ENCODE results near the gene TTC29. TPM values are rescaled to one million over a fixed set of nuclear protein-coding genes. Genes with fewer than 3 reads are reported as not detected.

The TTC29 gene
- total RNA-seq = not detected in 2 replicates

GRCh38 chr4:146945556-146946374 is at the start of gene TTC29:
TTC29 (minus strand) TSS chr4:146945864; CDS start chr4:146939895, 5,969 bp downstream.
- peak; percentile 45 for DNase-seq (ENCODE audit: low read depth, low spot score)

DNA sequence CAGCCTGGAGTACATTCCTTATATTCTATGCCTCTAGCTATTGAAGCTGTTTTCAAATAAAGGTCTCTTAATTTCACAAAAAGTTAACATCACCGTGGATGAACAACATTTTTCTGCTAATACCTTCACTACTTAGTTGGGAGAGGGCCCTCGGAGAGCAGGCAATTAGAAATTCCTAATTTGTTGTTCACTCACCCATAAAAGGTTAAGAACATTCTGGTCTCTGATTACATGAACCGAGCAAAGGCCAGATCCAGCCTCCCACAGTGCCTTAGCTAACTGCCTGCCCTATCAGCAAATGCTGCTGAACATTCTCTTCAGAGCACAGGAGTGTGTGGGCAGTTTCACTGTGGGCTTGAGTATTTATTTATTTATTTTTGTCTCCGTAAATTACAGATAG is 36.0 kb upstream of the TTC29 start:
- DNase-seq (ENCODE audit: low read depth, low spot score) = no peak

- DNase-seq (ENCODE audit: low read depth, low spot score) = no peak
These were observed 33.0 kb upstream of the TTC29 start for GRCh38 chr4:146978641-146979040.

GRCh38 chr4:146976145-146976544 is 30.5 kb upstream of the TTC29 start:
- DNase-seq (ENCODE audit: low read depth, low spot score) = no peak

DNA sequence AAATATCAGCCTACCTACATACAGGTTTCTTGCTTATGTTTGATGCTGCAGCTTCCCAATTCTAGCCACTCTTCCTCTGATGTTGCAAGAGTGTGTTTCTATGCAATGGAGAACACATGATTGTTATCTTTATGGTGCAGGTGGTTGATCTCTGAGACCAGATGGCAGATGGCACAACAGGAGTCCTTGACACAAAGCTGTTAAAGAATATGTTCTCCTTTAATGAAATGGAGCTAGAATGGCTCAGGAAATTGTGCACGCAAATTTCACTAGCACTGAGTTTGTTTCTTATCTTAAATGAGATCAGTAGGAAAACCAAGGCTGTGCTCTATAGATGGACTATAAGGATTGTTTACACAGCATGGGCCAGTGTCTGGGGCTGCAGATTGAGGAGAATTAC is 29.9 kb upstream of the TTC29 start:
- no peak for DNase-seq (ENCODE audit: low read depth, low spot score)

GRCh38 chr4:146975036-146975435 is 29.4 kb upstream of the TTC29 start:
- DNase-seq (ENCODE audit: low read depth, low spot score) = no peak

DNA sequence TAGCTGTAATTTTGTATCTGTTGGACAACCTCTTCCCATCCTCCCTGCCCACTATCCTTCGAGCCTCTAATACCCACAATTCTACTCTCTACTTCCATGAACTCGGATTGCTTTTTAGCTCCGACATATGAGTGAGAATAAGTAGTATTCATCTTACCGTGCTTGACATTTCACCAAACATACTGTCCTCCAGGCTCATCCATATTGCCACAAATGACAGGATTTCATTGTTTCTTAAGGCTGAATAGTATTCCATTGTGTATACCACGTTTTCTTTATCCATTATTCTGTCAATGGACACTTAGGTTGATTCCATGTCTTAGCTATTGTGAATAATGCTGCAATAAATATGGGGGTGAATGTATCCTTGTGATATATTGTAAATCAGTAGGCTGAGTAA is 26.4 kb upstream of the TTC29 start:
- DNase-seq (ENCODE audit: low read depth, low spot score) = no peak

DNA sequence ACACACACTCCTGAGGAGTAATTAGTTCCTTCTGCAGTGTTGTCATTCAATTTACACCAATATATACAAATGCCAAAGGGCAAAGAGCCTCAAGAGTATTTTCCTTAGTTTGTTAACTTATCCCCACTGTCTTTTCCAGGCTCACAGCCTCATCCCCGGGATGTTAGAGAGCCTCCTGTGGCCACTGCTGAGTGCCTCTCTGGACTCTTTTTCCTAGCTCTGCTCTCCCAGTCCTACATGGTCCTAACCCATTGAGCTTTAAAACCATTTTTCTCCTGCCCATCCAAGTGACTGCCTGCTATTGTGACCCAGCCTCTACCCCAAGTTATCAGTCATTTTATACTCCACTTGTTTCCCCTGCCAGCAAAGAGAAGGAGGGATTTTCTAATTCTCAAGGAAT is 23.5 kb upstream of the TTC29 start:
- no peak for DNase-seq (ENCODE audit: low read depth, low spot score)

- DNase-seq (ENCODE audit: low read depth, low spot score) = no peak
These were observed 15.0 kb upstream of the TTC29 start for GRCh38 chr4:146960634-146961033.

GRCh38 chr4:146959692-146960091 is 14.0 kb upstream of the TTC29 start:
- DNase-seq (ENCODE audit: low read depth, low spot score) = no peak

GRCh38 chr4:146957237-146957636 is 11.6 kb upstream of the TTC29 start:
- DNase-seq (ENCODE audit: low read depth, low spot score) = peak; percentile 2

- DNase-seq (ENCODE audit: low read depth, low spot score) = no peak
These were observed 7.2 kb upstream of the TTC29 start for GRCh38 chr4:146952896-146953295.

DNA sequence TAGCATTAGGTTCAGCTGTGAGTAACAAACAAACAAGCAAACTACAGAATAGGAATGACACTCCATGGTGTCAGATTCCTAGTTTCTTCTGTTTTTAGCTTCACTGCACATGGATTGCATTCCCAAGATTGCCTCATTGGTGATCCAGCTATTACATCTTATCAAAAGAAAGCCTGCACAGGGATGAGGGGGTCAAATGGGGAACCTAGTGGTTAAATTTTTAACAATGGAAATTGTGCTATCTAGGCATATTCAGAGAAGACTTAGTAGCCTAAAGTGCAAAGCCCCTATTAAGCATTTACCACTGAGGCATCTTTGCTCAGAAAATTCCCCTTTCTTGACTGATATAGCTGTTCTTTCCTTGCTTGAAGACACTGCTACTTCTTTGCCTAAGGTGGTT is 3.9 kb upstream of the TTC29 start:
- no peak for DNase-seq (ENCODE audit: low read depth, low spot score)

DNA sequence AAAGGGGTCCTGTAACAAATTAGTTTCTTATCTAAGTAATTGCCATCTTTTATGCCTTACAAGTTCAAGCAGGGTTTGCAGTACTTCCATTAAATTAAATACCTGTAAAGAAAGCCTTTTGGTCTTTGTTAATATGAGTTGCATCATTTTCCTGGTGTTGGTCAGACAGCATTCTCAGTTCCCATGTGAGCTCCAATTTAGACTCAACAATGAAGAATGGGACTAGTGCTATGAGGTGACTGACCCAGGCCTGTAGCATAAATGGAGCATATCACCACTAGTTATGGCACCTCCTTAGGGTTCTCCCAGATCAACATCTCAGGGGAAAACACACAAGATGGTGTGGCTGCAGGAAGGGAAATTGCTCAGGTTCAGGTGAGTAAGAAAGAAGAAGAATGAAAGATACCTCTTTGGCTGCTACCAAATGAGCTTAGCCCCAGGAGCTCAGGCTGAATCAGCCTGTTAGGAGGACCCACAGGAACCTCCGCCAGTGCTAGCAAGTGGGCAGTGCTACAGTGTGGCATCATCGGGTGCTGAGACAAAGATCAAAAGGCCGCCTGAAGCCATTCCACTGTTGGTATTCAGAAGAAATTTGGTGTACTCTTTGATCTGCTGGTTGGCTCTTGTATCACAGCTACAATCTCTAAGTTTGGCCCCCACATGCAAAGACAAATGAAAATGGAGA is 1.8 kb downstream of the TTC29 start:
- DNase-seq (ENCODE audit: low read depth, low spot score) = no peak

DNA sequence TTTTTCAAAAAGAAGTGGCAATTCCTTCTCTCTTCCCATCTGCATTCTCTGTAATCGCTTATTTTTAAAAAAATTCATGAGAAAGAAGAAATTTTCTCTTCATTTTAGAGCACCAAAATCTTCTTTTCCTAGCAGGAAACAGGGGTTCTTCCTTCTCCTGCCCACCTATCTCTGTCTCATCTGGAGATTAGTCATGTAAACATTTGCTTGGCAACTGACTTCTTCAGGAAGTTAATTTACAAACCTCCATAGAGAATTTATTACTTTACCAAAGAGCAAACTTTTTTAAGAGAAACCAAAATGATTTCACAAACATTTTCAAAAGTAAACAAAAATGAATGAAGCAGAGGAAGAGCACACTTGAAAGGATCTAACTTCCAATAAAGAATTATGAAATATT is 13.5 kb downstream of the TTC29 start:
- no peak for DNase-seq (ENCODE audit: low read depth, low spot score)

GRCh38 chr4:146930673-146931072 is 15.0 kb downstream of the TTC29 start:
- no peak for DNase-seq (ENCODE audit: low read depth, low spot score)

GRCh38 chr4:146927695-146928094 is 18.0 kb downstream of the TTC29 start:
- DNase-seq (ENCODE audit: low read depth, low spot score) = no peak

DNA sequence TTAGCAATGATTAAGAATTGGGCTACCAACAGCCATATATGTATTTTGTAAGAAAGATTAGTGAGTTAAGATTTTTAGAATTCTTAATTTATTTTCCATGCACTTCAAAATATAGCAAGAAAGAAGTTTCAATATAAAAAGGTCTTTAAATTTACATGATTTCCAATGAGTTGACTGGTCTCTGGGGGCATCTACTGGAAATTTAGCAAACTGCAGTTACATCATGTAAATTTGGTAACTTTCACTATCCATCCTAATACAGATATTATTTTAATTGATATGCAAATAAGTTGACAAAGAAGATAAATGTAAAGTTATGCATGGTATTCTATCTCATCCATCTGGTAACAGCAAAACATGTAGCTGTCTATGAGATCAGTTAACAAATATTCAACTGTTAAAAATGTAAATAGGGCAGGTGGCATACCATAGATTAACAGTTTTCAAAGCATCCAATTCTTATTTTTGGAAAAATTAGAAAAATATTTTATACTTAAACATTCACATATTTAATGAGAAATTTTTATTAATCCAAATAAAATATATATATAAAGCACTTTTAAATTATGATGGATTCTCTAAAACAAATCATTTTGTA is 29.1 kb downstream of the TTC29 start:
- no peak for DNase-seq (ENCODE audit: low read depth, low spot score)

DNA sequence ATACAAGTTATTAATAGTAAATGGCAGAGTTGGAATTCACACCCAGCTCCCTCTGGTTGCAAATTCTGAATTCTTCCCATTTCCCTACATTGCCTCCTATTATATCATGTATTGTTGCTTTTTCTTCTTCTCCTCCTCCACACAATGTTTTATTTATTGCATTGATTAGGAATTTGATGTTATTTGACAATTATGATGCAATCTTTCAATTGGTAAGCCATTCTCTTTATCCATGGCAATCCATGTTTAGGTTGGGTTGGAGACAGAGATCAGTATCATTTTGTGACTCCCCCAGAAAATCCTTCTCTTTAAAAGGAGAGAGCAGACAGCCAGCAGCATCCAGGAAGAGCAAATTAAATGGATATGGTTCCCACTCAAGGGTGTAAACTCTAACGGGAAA is 30.5 kb downstream of the TTC29 start:
- no peak for DNase-seq (ENCODE audit: low read depth, low spot score)

GRCh38 chr4:146900295-146900694 is 45.4 kb downstream of the TTC29 start:
- DNase-seq (ENCODE audit: low read depth, low spot score) = no peak

DNA sequence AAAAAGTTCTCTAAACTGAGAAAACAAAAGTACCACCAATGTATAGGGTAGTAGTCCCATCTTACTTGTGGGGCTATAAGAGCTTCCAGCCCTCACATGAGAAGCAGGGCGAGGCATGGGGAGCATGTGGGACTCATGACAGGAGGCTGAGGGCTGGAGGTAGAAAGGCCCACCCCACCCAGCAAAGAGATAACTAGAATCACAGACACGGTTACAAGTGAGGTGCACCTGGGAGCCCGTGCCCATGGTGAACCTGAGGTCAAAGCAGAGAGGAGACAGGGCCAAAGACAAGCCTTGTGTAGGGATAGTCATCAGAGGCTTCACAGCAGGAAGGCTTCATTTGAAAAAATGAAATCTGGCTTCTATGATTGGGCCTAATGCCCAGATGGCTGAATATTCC is 55.4 kb downstream of the TTC29 start:
- no peak for DNase-seq (ENCODE audit: low read depth, low spot score)

DNA sequence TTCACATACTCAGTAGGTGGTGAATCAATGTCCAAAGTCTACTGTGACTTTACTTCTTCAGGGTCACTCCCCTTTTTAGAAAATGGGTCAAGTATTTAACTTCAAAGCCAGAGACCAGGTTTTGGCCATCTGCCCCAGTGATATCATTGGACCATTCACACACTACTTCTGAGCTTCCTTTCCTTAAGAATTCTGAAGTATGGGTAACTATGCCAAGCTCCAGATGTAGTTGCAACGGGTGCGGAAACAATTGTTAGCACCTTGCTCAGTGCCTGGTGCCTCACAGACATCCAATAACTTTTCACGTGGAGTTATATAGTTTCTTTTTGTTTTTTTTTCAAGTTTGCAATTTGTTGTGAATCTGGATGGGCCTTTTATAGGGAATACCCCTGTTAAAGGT is 62.6 kb downstream of the TTC29 start:
- no peak for DNase-seq (ENCODE audit: low read depth, low spot score)

DNA sequence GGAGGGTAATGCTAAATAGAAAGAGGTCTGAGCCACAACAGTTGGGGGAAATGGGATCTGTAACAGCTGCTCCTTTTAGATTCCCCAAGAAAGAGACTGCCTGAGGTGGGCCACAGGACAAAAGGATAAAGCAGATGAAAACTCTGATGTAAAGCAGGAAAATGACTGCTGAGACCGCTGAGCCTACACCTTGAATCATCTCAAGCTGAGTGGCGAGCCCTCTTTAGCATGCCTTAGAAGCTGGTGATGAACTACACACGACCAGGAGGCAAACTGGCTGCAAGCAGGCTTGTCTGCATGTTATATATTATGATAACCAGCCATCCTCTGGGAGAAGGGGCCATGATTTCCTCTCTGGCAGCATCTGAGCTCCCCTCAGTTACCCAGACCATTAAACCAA is 88.4 kb downstream of the TTC29 start:
- DNase-seq (ENCODE audit: low read depth, low spot score) = no peak

Data from pulmonary artery endothelial cell (primary cell).